ENCODE measurements around the gene RAPGEF4. TPM values are rescaled to one million over a fixed set of nuclear protein-coding genes. Genes with fewer than 3 reads are reported as not detected.

The RAPGEF4 gene
- polyA plus RNA-seq, 3 donors, result not detected

DNA sequence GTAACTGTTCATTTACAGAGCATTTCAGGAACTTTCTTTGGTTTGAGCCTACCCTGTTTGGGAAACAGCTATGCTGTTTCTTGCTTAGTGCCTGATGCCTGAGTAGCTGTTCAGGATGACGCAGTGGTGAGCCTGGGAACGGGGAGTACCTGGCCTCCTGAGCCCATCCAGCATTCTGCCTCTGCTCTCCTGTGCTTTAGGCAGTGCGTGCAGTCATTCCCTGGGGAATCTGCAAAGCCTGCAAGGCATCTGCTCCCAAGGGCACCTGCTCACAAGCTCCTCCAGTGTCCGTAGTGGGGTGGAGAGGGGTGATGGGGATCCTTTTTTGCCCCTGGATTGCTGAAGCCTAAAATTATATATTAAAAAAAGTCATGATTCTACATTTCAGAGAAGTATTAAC, 68.8 kb downstream of the RAPGEF4 start:
- peaks cover 0 to 8% of the 10 kb centered on the region in 2 donors for H3K9me3 ChIP-seq (replicated peaks in 1 of 2; ENCODE audit: control insufficient read depth in 1 of 2, insufficient read depth in 1 of 2, low read length in 2 of 2)
- Mint-ChIP-seq H3K4me1 (no peaks in the 10 kb centered on the region), H3K27ac (no peak overlapping the region), H3K4me3 (no peak overlapping the region), H3K27me3 (ENCODE audit: low read depth in 3 of 3) (peaks cover 0 to 5% (median 3%) of the 10 kb centered on the region in 3 donors), H3K36me3 (no peaks in the 10 kb centered on the region), H3K9me3 (peaks cover 6 to 17% (median 15%) of the 10 kb centered on the region in 7 donors)
- no peaks in the 10 kb centered on the region for H3K27me3 ChIP-seq (ENCODE audit: control insufficient read depth in 2 of 2, insufficient read depth in 2 of 2, low read length in 2 of 2)
- TF ChIP-seq, protein P1, sequence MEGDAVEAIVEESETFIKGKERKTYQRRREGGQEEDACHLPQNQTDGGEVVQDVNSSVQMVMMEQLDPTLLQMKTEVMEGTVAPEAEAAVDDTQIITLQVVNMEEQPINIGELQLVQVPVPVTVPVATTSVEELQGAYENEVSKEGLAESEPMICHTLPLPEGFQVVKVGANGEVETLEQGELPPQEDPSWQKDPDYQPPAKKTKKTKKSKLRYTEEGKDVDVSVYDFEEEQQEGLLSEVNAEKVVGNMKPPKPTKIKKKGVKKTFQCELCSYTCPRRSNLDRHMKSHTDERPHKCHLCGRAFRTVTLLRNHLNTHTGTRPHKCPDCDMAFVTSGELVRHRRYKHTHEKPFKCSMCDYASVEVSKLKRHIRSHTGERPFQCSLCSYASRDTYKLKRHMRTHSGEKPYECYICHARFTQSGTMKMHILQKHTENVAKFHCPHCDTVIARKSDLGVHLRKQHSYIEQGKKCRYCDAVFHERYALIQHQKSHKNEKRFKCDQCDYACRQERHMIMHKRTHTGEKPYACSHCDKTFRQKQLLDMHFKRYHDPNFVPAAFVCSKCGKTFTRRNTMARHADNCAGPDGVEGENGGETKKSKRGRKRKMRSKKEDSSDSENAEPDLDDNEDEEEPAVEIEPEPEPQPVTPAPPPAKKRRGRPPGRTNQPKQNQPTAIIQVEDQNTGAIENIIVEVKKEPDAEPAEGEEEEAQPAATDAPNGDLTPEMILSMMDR (IDR thresholded peaks at IDR 0.05), result no peak
- 92% methylated on average over 3 of the region's 4 CpGs for WGBS (ENCODE audit: insufficient coverage)
- H4K20me1 ChIP-seq (ENCODE audit: insufficient read depth, low read length), result no peaks in the 10 kb centered on the region
- no peak overlapping the region for H3K4me3 ChIP-seq (replicated peaks in 1 of 3; ENCODE audit: low read depth in 2 of 3, low read length in 3 of 3)
- H2AFZ ChIP-seq (ENCODE audit: insufficient read depth, low read depth, low read length, poor library complexity, severe bottlenecking), result no peak overlapping the region
- no peaks in the 10 kb centered on the region for H3K4me1 ChIP-seq (ENCODE audit: control insufficient read depth in 1 of 2, insufficient read depth in 2 of 2, low read length in 2 of 2)
- H3K9ac ChIP-seq (ENCODE audit: insufficient read depth, low read length, poor library complexity, severe bottlenecking), result no peak overlapping the region
- no peaks in the 10 kb centered on the region for H3K36me3 ChIP-seq (replicated peaks in 1 of 2; ENCODE audit: control insufficient read depth in 1 of 2, insufficient read depth in 2 of 2, low read length in 2 of 2)
- intact Hi-C loops (cut with micrococcal nuclease), result no loop called here
- no peak overlapping the region for H3K4me2 ChIP-seq (replicated peaks; ENCODE audit: extremely low read depth, low read length, poor library complexity, severe bottlenecking)
- DNase-seq, result no peak
- H3K27ac ChIP-seq (ENCODE audit: low read depth in 1 of 2, low read length in 2 of 2), result no peak overlapping the region
- H3K79me2 ChIP-seq (ENCODE audit: insufficient read depth, low read length), result no peaks in the 10 kb centered on the region

DNA sequence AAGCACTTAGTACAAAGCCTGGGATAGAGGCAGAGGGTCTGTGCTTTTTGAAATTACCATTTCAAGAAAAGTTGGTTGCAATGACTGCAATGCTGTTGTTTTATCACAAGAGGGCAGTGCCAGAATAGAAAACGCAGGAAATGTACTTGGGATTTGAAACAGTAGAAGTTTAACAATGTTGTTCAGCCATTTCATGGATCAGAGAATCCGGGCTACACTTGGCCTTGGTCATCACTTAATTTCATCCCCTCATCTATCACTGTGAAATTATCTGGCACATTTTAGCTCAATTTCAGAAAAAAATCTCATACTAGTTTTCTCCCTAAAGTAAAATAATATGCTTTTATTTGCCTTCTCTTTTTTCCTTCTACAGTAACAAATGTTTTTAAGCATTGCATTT, 70.8 kb downstream of the RAPGEF4 start:
- H3K9me3 Mint-ChIP-seq, result peaks cover 6 to 17% (median 15%) of the 10 kb centered on the region in 7 donors
- Histone ChIP-seq H3K4me2 (replicated peaks; ENCODE audit: extremely low read depth, low read length, poor library complexity, severe bottlenecking) (no peak overlapping the region), H3K4me3 (replicated peaks in 1 of 3; ENCODE audit: low read depth in 2 of 3, low read length in 3 of 3) (no peak overlapping the region), H3K27ac (ENCODE audit: low read depth in 1 of 2, low read length in 2 of 2) (no peak overlapping the region), H3K9ac (ENCODE audit: insufficient read depth, low read length, poor library complexity, severe bottlenecking) (no peak overlapping the region), H2AFZ (ENCODE audit: insufficient read depth, low read depth, low read length, poor library complexity, severe bottlenecking) (no peak overlapping the region), H3K4me1 (ENCODE audit: control insufficient read depth in 1 of 2, insufficient read depth in 2 of 2, low read length in 2 of 2) (no peaks in the 10 kb centered on the region), H3K79me2 (ENCODE audit: insufficient read depth, low read length) (no peaks in the 10 kb centered on the region), H3K27me3 (ENCODE audit: control insufficient read depth in 2 of 2, insufficient read depth in 2 of 2, low read length in 2 of 2) (peaks cover 0 to 4% of the 10 kb centered on the region in 2 donors), H3K9me3 (replicated peaks in 1 of 2; ENCODE audit: control insufficient read depth in 1 of 2, insufficient read depth in 1 of 2, low read length in 2 of 2) (peaks cover 0 to 8% of the 10 kb centered on the region in 2 donors), H4K20me1 (ENCODE audit: insufficient read depth, low read length) (no peaks in the 10 kb centered on the region), H3K36me3 (replicated peaks in 1 of 2; ENCODE audit: control insufficient read depth in 1 of 2, insufficient read depth in 2 of 2, low read length in 2 of 2) (no peaks in the 10 kb centered on the region)
- H3K4me1 Mint-ChIP-seq, result no peaks in the 10 kb centered on the region
- TF ChIP-seq, protein P1 (IDR thresholded peaks at IDR 0.05), result peak; percentile 73
- no peaks in the 10 kb centered on the region for H3K36me3 Mint-ChIP-seq
- peak in 2 of 3 donors; percentile 2 to 13 for DNase-seq
- peaks cover 0 to 8% (median 6%) of the 10 kb centered on the region in 3 donors for H3K27me3 Mint-ChIP-seq (ENCODE audit: low read depth in 3 of 3)
- H3K4me3 Mint-ChIP-seq, result no peak overlapping the region
- WGBS (ENCODE audit: insufficient coverage), result no CpG with 5 or more reads among the region's 2 CpGs
- no peak overlapping the region for H3K27ac Mint-ChIP-seq
- intact Hi-C loops (cut with micrococcal nuclease), result no loop called here
